Activated naive CD8-positive, alpha-beta T cell treated with anti-CD3 and anti-CD28 coated beads, Interleukin-2, amount 10 ng/mL, durations not matched to agents 7 days and 5 days (primary cell): ENCODE results near the gene SPTB. TPM values are rescaled to one million over a fixed set of nuclear protein-coding genes. Genes with fewer than 3 reads are reported as not detected.
"Not testable (repeated sequence)": the region's sequence is repeated elsewhere in the genome, so short reads cannot be mapped to it uniquely, and the experiment has no call there.

Experiments used
- ATAC-seq: fragments of 150-1000 bp; cut with Tn5 transposase; one replicate; pipeline ENCODE4 v1.10.0; 2021; ENCODE audit warnings: low read depth, moderate library complexity
- POLR2A ChIA-PET: fragments of 350-600 bp; sonication (Branson Sonifier 250); formaldehyde crosslinking; loops from one replicate; lab custom pipeline; 2021; ENCODE audit warnings: antibody characterized with exemption; lab: Charles Lee
- DNase-seq: peaks from one replicate; pipeline ENCODE4 v3.0.0; 2021
- H3K27ac Mint-ChIP-seq: one replicate; pipeline ENCODE4 v1.8.0; 2022; ENCODE audit warnings: mild to moderate bottlenecking, mixed read lengths
- H3K27me3 Mint-ChIP-seq: one replicate; pipeline ENCODE4 v1.8.0; 2022; ENCODE audit warnings: mild to moderate bottlenecking, moderate library complexity, mixed read lengths
- H3K36me3 Mint-ChIP-seq: one replicate; pipeline ENCODE4 v1.8.0; 2021; ENCODE audit warnings: mild to moderate bottlenecking, mixed read lengths
- H3K4me1 Mint-ChIP-seq: one replicate; pipeline ENCODE4 v1.8.0; 2021; ENCODE audit warnings: mixed read lengths
- H3K4me3 Mint-ChIP-seq: one replicate; pipeline ENCODE4 v1.8.0; 2022; ENCODE audit warnings: mild to moderate bottlenecking, moderate library complexity, mixed read lengths
- H3K9me3 Mint-ChIP-seq: one replicate; pipeline ENCODE4 v1.8.0; 2021; ENCODE audit warnings: mixed read lengths
- total RNA-seq, 2 experiments: library from RNA; stranded (reverse); gene quantifications; one replicate each; pipeline ENCODE4 v1.2.3, GENCODE V29; 2021

SPTB gene
- total RNA-seq, 2 experiments from 2014 or later, result not detected

DNA sequence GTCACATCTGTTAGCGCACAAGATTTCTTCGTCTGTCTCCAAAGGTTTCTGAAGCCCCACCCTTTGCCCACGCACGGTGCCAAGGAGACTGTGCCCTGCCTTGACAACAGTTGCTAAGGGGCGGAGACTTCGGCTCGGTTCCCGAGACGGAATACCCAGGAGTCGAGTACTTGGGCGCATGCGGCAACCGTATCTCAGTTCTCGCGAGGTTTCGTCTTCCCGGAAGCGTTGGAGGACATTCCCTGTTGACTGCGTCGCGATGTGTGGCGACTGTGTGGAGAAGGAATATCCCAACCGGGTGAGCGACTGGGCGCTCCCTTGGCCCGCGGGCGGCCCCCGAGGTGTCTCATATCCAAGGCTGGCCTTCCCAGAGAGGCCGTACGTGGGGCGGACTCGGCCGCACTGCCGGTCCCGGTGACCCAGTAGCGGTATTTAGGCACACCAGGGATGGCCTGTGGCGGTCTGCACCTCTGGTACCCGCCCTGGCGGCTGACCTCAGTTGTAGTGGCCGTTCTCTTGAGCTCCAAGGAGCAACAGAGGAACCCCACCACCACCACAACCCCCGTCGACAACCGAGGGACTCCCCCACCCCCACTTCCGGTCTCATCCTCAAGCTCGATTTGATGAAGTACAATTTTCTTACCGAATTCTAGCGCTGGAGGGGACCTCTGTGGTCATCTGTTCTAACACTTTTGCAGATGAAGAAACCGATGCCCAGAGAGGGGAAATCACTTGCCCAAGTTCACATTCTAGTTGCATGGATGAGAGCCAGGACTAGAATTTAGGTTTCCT lies 34.7 kb upstream of the SPTB start, which contains the start of gene CHURC1:
CHURC1 (plus strand) TSS at position 219 of the 792 bp plus-strand sequence; CDS start at position 260, 41 bp downstream.
- H3K36me3 Mint-ChIP-seq, result peaks cover 19% of the 10 kb centered on the region
- H3K4me3 Mint-ChIP-seq, result peak within 1 kb of the TSS; percentile 95
- no peaks in the 10 kb centered on the region for H3K9me3 Mint-ChIP-seq
- ATAC-seq (peak; percentile 93), DNase-seq (peak; percentile 87)
- POLR2A ChIA-PET, result interaction anchor here (0.7 to 2.2 kb wide), 10 partner anchors 10 to 145 kb away, joined by 3 to 17 read pairs (median 5); partner anchors contain the start of gene FNTB
- H3K27ac Mint-ChIP-seq, result peak within 1 kb of the TSS; percentile 91
- H3K4me1 Mint-ChIP-seq, result peaks cover 30% of the 10 kb centered on the region
- peaks cover 12% of the 10 kb centered on the region for H3K27me3 Mint-ChIP-seq

DNA sequence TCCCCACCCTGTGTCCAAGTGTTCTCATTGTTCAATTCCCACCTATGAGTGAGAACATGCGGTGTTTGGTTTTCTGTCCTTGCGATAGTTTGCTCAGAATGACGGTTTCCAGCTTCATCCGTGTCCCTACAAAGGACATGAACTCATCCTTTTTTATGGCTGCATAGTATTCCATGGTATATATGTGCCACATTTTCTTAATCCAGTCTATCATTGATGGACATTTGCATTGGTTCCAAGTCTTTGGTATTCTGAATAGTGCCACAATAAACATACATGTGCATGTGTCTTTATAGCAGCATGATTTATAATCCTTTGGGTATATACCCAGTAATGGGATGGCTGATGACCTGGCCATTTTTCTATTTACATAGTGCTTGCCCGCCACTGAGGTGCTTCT lies 33.8 kb upstream of the SPTB start:
- not testable (repeated sequence) for H3K9me3 Mint-ChIP-seq, ATAC-seq, DNase-seq, H3K27ac Mint-ChIP-seq
- POLR2A ChIA-PET, result interaction anchor here (0.7 to 2.2 kb wide), 3 partner anchors 15 to 144 kb away, joined by 3 to 17 read pairs (median 5); partner anchors contain the start of gene FNTB
- Mint-ChIP-seq H3K4me1 (peaks cover 30% of the 10 kb centered on the region), H3K27me3 (peaks cover 12% of the 10 kb centered on the region), H3K36me3 (peaks cover 19% of the 10 kb centered on the region), H3K4me3 (peak overlapping the region; percentile 95)

DNA sequence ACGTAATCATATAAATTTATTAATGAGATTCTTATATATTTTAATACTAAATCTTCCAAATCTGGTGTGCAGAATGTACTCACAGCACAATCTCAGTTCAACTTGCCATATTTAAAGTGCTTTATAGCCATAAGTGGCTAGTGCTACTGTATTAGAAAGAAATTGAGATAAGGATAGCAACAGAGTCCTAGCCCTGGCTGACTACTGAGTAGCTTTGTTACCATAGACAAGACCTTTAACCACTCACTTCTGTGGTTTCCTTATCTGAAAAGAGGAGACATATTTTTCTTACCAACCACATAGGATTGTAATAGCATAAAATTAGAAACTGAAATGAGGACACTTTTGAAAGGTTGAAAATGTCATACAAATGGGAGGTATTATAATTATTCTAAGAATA lies 32.6 kb upstream of the SPTB start:
- H3K27me3 Mint-ChIP-seq, result peaks cover 18% of the 10 kb centered on the region
- no peak overlapping the region for H3K27ac Mint-ChIP-seq
- H3K36me3 Mint-ChIP-seq, result peaks cover 11% of the 10 kb centered on the region
- DNase-seq (no peak), ATAC-seq (no peak)
- POLR2A ChIA-PET, result interaction anchor here (0.7 kb wide), 1 partner anchor 15 kb away, joined by 3 read pairs; no protein-coding TSS in a partner anchor
- H3K4me3 Mint-ChIP-seq, result no peak overlapping the region
- no peaks in the 10 kb centered on the region for H3K9me3 Mint-ChIP-seq
- H3K4me1 Mint-ChIP-seq, result peaks cover 26% of the 10 kb centered on the region

DNA sequence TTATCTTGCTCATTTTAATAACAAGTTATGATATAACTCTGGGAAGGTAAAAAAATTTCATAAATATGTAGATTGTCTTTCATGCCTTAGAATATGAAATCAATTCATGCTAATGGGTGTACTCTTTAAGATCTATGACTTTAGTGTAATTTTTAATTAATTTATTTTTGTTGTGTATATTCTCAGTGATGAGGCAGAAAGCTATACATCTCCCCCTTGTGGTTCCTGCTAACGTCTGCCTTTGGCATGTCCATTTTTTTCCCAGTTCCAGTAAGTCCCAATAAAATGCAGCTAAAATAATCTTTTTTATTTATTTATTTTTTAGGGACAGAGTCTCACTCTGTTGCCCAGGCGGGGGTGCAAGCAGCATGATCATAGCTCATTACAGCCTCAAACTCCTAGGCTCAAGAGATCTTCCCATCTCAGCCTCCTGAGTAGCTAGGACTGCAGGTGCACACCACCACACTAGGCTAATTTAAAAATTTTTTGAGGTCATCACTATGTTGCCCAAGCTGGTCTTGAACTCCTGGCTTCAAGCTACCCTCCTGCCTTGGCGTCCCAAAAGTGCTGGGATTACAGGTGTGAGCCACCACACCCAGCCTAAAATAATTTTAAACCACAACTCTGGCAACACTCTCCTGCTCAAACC lies 31.3 kb upstream of the SPTB start:
- H3K27ac Mint-ChIP-seq, result no peak overlapping the region
- peaks cover 24% of the 10 kb centered on the region for H3K4me1 Mint-ChIP-seq
- POLR2A ChIA-PET, result no interaction called here
- ATAC-seq (no peak), DNase-seq (no peak)
- peaks cover 21% of the 10 kb centered on the region for H3K27me3 Mint-ChIP-seq
- H3K4me3 Mint-ChIP-seq, result no peak overlapping the region
- peaks cover 2% of the 10 kb centered on the region for H3K36me3 Mint-ChIP-seq
- no peaks in the 10 kb centered on the region for H3K9me3 Mint-ChIP-seq

DNA sequence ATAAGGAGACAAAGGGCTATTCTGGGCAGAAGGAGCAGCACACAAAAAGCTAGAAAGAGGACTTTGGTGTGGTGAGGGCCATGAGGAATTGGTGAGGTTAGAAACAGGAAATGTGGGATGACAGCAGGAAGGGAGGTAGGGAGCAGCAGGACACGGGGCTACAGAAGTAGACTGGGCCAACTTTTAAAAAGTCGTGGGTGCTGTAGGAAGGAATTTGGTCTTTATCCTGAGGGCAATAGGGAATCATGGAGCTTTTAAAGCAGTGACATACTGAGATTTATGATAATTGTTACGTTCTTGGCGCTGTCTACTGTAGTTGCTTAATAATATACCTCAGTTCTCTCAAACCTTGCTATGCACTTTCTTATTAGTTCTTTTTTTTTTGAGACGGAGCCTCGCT lies 26.3 kb upstream of the SPTB start:
- Mint-ChIP-seq H3K9me3 (no peaks in the 10 kb centered on the region), H3K4me3 (no peak overlapping the region), H3K27ac (no peak overlapping the region), H3K36me3 (no peaks in the 10 kb centered on the region), H3K27me3 (peaks cover 34% of the 10 kb centered on the region), H3K4me1 (peaks cover 5% of the 10 kb centered on the region)
- ATAC-seq (no peak), DNase-seq (no peak)
- POLR2A ChIA-PET, result no interaction called here

DNA sequence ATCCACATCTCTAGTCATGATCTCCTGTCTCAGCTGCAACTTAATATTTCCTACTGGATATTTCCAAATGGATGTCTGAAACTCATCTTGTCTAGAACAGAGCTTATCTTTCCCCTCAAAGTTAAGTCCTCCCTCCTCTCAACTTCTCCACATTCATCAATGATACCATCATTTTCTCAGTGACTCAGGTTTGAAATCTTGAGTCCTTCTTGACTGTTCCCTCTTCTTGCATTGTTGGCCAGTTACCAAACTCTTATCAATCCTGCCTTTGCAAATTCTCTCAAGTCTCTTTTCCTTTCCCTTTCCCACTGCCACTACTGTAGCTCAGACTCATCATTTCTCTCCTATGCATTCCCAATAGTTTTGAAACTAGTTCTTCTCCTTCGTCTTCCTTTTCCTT lies 20.3 kb upstream of the SPTB start:
- ATAC-seq (no peak), DNase-seq (no peak)
- Mint-ChIP-seq H3K9me3 (no peaks in the 10 kb centered on the region), H3K36me3 (no peaks in the 10 kb centered on the region), H3K4me3 (no peak overlapping the region), H3K27me3 (peaks cover 33% of the 10 kb centered on the region), H3K27ac (no peak overlapping the region), H3K4me1 (no peaks in the 10 kb centered on the region)
- POLR2A ChIA-PET, result interaction anchor here (0.7 kb wide), 1 partner anchor 36 kb away, joined by 3 read pairs; no protein-coding TSS in a partner anchor

DNA sequence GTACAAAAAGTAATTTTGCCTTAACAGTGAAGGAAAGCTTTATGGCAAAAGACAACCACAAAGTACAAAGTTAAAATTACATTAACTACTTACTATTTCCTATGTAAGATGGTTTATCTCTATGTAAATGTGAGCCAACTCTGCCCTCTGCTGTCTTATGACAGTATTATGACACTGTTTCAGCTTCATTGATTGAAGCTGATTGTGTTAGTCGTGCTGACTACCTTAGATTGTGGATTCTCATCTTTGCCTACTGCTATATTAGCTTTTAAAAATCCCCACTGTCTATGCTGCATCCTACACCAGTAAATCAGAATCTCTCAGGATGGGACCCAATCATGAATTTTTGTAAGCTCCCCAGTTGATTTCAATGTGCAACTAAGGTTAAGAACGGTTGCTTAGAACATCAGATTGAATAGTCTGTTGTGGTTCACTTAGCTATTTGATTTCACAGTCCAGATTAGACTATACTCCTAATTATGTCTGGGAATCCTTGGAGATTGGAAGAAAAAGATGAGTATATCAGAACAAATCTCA lies 12.2 kb upstream of the SPTB start:
- POLR2A ChIA-PET, result interaction anchor here (0.6 to 0.7 kb wide), 3 partner anchors 23 to 211 kb away, joined by 3 to 4 read pairs (median 3); partner anchors contain the start of gene CHURC1
- no peaks in the 10 kb centered on the region for H3K4me1 Mint-ChIP-seq
- H3K36me3 Mint-ChIP-seq, result no peaks in the 10 kb centered on the region
- peak; percentile 45 for ATAC-seq
- no peak overlapping the region for H3K27ac Mint-ChIP-seq
- no peak for DNase-seq
- no peak overlapping the region for H3K4me3 Mint-ChIP-seq
- no peaks in the 10 kb centered on the region for H3K9me3 Mint-ChIP-seq
- H3K27me3 Mint-ChIP-seq, result peaks cover 31% of the 10 kb centered on the region

DNA sequence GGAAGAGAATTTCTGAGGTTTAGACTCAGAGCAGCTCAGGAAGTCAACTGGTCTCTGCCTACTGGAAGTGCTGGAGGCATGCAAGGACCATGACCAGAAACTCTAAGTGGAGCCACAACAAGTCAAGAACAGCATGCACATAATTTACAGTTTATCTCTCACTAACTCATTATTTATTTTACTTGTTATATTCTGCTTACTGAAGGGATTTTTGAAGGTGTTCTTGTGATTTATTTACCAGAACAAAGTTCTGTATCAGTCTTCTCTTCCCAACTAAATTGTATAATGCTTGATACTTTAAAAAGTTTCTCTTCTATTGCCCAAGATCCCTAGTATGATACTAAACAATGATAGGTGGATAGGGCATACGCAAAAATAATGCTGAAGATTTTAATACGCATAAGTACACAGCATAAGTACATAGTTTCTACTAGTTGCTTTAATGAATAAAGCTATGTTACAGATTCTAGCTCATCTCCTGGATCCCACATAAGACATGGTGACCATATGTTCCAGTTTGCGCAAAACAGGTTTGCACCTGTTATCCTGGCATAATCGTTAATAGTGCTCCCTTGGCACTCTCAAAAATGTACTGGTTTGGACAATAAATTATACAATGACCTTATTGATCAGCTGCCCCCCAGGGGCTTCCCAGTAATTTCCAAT lies 11.6 kb upstream of the SPTB start:
- Mint-ChIP-seq H3K4me1 (no peaks in the 10 kb centered on the region), H3K4me3 (no peak overlapping the region), H3K36me3 (no peaks in the 10 kb centered on the region), H3K27me3 (peaks cover 31% of the 10 kb centered on the region), H3K9me3 (no peaks in the 10 kb centered on the region), H3K27ac (no peak overlapping the region)
- DNase-seq (no peak), ATAC-seq (no peak)
- POLR2A ChIA-PET, result interaction anchor here (0.7 kb wide), 2 partner anchors 23 to 65 kb away, joined by 3 read pairs; partner anchors contain the start of gene CHURC1

DNA sequence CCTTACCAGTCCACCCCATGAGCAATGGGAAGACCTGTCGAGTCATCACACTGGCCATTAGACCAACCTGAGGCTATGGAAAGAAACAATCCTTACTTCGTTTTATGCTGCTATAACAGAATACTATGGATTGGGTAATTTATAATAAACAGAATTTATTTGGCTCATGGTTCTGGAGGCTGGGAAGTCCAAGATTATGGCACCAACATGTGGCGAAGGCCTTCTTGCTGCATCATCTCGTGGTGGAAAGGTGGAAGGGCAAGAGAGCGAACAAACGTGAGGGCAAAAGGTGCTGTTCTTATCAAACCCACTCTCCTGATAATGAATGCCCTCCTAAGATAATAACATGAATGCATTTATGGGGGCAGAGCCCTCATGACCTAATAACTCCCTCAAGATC lies 9.6 kb upstream of the SPTB start:
- POLR2A ChIA-PET, result no interaction called here
- Mint-ChIP-seq H3K4me3 (no peak overlapping the region), H3K27ac (no peak overlapping the region), H3K36me3 (no peaks in the 10 kb centered on the region), H3K27me3 (peaks cover 41% of the 10 kb centered on the region), H3K4me1 (peaks cover 2% of the 10 kb centered on the region), H3K9me3 (no peaks in the 10 kb centered on the region)
- ATAC-seq (no peak), DNase-seq (no peak)

DNA sequence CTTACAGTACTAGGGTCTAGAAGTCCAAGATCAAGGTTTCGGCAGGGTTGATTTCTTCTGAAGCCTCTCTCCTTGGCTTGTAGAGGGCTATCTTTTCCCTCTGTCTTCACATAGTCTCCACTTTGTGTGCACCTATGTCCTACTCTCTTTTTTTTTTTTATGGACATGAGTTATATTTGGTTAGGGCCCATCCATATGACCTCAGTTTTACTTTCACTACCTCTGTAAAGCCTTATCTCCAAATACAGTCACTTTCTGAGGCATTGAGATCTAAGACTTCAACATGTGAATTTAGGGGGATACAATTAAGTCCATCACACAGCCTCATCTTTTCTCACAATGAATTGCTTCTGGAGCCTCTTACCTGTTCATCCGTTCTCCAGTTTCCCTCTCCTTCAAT lies 5.9 kb upstream of the SPTB start:
- peaks cover 65% of the 10 kb centered on the region for H3K27me3 Mint-ChIP-seq
- H3K9me3 Mint-ChIP-seq, result no peaks in the 10 kb centered on the region
- POLR2A ChIA-PET, result interaction anchor here (0.7 kb wide), 1 partner anchor 206 kb away, joined by 4 read pairs; no protein-coding TSS in a partner anchor
- no peak overlapping the region for H3K4me3 Mint-ChIP-seq
- no peak overlapping the region for H3K27ac Mint-ChIP-seq
- peaks cover 12% of the 10 kb centered on the region for H3K4me1 Mint-ChIP-seq
- ATAC-seq, result no peak
- no peaks in the 10 kb centered on the region for H3K36me3 Mint-ChIP-seq
- no peak for DNase-seq

DNA sequence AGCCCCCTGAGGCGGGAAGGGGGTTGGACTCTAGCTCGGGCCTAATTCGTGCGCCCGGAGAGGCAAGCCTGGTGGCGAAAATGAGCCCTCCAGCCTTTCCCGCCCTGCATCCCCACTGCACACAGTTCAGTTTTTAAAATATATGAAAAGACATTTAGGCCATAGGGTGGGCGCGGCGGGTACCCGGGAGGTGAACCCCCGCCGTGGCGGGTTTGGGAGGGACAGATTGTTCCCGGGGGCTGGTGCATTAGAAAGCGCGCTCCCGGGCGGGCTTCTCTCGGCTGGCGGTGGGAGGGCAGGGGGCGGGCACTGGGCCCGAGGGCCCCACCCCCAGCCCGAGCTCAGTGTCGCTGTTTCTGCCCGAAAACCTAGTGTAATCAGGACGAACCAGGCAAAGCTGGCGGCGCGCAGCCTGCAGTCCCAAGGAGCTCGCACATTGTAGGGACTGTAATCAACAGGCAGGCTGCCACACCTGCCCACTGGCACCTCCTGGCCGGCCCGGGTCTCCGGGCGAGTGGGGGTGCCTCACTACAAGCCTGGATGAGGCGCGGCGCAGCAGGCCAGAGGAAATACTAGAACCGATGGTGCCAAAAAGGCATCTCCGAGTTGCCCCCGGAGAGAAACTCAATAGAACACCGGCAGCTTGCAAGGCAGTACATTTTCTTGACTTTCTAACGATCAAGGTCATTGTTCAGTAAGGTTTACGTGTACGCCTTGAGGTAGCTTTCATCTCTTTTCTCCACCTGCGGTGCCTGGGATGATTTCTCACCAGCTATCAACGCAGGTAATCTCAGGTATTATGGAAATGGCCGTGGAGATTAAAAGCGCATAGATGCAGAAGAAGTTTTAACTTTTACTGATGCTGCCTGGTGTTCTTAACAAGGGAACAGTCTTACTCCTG lies 764 bp upstream of the SPTB start:
- Mint-ChIP-seq H3K9me3 (no peaks in the 10 kb centered on the region), H3K27me3 (peaks cover 80% of the 10 kb centered on the region), H3K4me1 (peaks cover 12% of the 10 kb centered on the region), H3K36me3 (no peaks in the 10 kb centered on the region), H3K4me3 (peak overlapping the region; percentile 83), H3K27ac (no peak overlapping the region)
- ATAC-seq, result peak; percentile 84
- peak; percentile 76 for DNase-seq
- POLR2A ChIA-PET, result no interaction called here
